NB4 (cell line): ENCODE results near the gene SLC25A25.

ENCODE experiments used
- DNase-seq: peaks from one replicate; pipeline ENCODE4 v3.0.0; 2010; ENCODE audit warnings: low read depth
- H3K4me3 ChIP-seq: one replicate; pipeline ENCODE4 v1.5.1; 2011; ENCODE audit warnings: mild to moderate bottlenecking, low read depth, low read length, moderate library complexity
- CTCF ChIP-seq: IDR thresholded peaks from one replicate; pipeline ENCODE4 v1.5.1; 2012; ENCODE audit warnings: low read depth, low read length
- MAX ChIP-seq: IDR thresholded peaks from 2 replicates; pipeline ENCODE4 v1.6.1; 2011; ENCODE audit warnings: low read depth, low read length
- MYC ChIP-seq: IDR thresholded peaks from 2 replicates; pipeline ENCODE4 v1.6.1; 2011; ENCODE audit warnings: low read depth, low read length
- POLR2A ChIP-seq: IDR thresholded peaks from 2 replicates; pipeline ENCODE4 v1.6.1; 2011; ENCODE audit warnings: mild to moderate bottlenecking; ENCODE audit not compliant: insufficient read length; ENCODE audit errors: extremely low read depth

Gene SLC25A25

GRCh38 chr9:128078504-128079434, 10.7 kb downstream of the SLC25A25 start:
- TF ChIP-seq MYC (no peak), CTCF (no peak), MAX (no peak), POLR2A (no peak)
- no peak for DNase-seq
- H3K4me3 ChIP-seq, result no peak overlapping the region

GRCh38 chr9:128080206-128080605, 12.2 kb downstream of the SLC25A25 start:
- DNase-seq, result no peak
- no peak overlapping the region for H3K4me3 ChIP-seq
- TF ChIP-seq MYC, result no peak
- no peak for TF ChIP-seq CTCF
- TF ChIP-seq MAX, result no peak
- no peak for TF ChIP-seq POLR2A

GRCh38 chr9:128081056-128081455, 13.0 kb downstream of the SLC25A25 start:
- H3K4me3 ChIP-seq, result no peak overlapping the region
- TF ChIP-seq POLR2A (no peak), MAX (no peak), CTCF (no peak), MYC (no peak)
- no peak for DNase-seq

GRCh38 chr9:128082151-128082550, 14.1 kb downstream of the SLC25A25 start:
- H3K4me3 ChIP-seq, result no peak overlapping the region
- no peak for DNase-seq
- TF ChIP-seq CTCF (no peak), MYC (no peak), MAX (no peak), POLR2A (no peak)

GRCh38 chr9:128084746-128085145, 16.7 kb downstream of the SLC25A25 start:
- TF ChIP-seq POLR2A (no peak), MYC (no peak), CTCF (no peak), MAX (no peak)
- H3K4me3 ChIP-seq, result no peak overlapping the region
- no peak for DNase-seq
